Osteoblast (primary cell): Measurements from ENCODE around the gene PITPNM1. TPM values are rescaled to one million over a fixed set of nuclear protein-coding genes. Genes with fewer than 3 reads are reported as not detected.

Experiments
- DNase-seq: peaks from one replicate; pipeline ENCODE4 v3.0.0; 2011; ENCODE audit warnings: low spot score, mixed read lengths; ENCODE audit not compliant: insufficient read length; ENCODE audit errors: missing footprints
- H2AFZ ChIP-seq: 2 replicates; pipeline ENCODE4 v1.6.0; 2011; ENCODE audit warnings: mild to moderate bottlenecking, low read length
- H3K27ac ChIP-seq: 2 replicates; pipeline ENCODE4 v1.5.1; 2011; ENCODE audit warnings: mild to moderate bottlenecking, low read depth, low read length, moderate library complexity
- H3K27me3 ChIP-seq: 2 replicates; pipeline ENCODE4 v1.6.0; 2012; ENCODE audit warnings: mild to moderate bottlenecking, control low read depth, inconsistent platforms, low read length, moderate library complexity; ENCODE audit not compliant: insufficient read depth
- H3K36me3 ChIP-seq: 2 replicates; pipeline ENCODE4 v1.5.1; 2011; ENCODE audit warnings: mild to moderate bottlenecking, low read length, control low read depth, moderate library complexity; ENCODE audit not compliant: insufficient read depth
- H3K4me1 ChIP-seq: 2 replicates; pipeline ENCODE4 v1.5.1; 2011; ENCODE audit warnings: mild to moderate bottlenecking, low read length, control low read depth, moderate library complexity; ENCODE audit not compliant: insufficient read depth
- H3K4me2 ChIP-seq: 2 replicates; pipeline ENCODE4 v1.6.0; 2011; ENCODE audit warnings: mild to moderate bottlenecking, low read length; ENCODE audit not compliant: insufficient read depth
- H3K4me3 ChIP-seq: fragments of 200-600 bp; sonication (generic); 3 replicates; pipeline ENCODE4 v1.5.1; 2012; ENCODE audit warnings: mild to moderate bottlenecking, low read length, inconsistent platforms; ENCODE audit not compliant: insufficient read depth
- H3K79me2 ChIP-seq: 2 replicates; pipeline ENCODE4 v1.6.0; 2012; ENCODE audit warnings: mild to moderate bottlenecking, low read length, control low read depth, inconsistent platforms; ENCODE audit not compliant: insufficient read depth
- H3K9me3 ChIP-seq: 2 replicates; pipeline ENCODE4 v1.5.1; 2011; ENCODE audit warnings: low read depth, low read length, control low read depth
- H4K20me1 ChIP-seq: 2 replicates; pipeline ENCODE4 v1.6.0; 2012; ENCODE audit warnings: mild to moderate bottlenecking, low read length, control low read depth; ENCODE audit not compliant: insufficient read depth
- CTCF ChIP-seq: IDR thresholded peaks from 2 replicates; pipeline ENCODE4 v1.5.1; 2011; ENCODE audit warnings: mild to moderate bottlenecking, low read depth, low read length, moderate library complexity; ENCODE audit errors: extremely low read depth
- total RNA-seq: library from RNA; depleted of rRNA; stranded (reverse); fragments of >200 nt; gene quantifications from 2 replicates; pipeline ENCODE4 v1.2.3, GENCODE V29; 2012

Gene PITPNM1
- total RNA-seq, 1 donor: 14.1 TPM

GRCh38 chr11:67450796-67451657 lies 54.1 kb downstream of the PITPNM1 start:
- DNase-seq: peak; percentile 77
- no peaks in the 10 kb centered on the region for H4K20me1 ChIP-seq
- TF ChIP-seq CTCF: no peak
- H3K9me3 ChIP-seq: no peaks in the 10 kb centered on the region
- H3K36me3 ChIP-seq: no peaks in the 10 kb centered on the region
- H3K27me3 ChIP-seq: peaks cover 3% of the 10 kb centered on the region
- no peak overlapping the region for H2AFZ ChIP-seq
- no peak overlapping the region for H3K4me2 ChIP-seq
- H3K79me2 ChIP-seq: no peaks in the 10 kb centered on the region
- H3K4me1 ChIP-seq: no peaks in the 10 kb centered on the region
- H3K4me3 ChIP-seq: no peak overlapping the region
- H3K27ac ChIP-seq: no peak overlapping the region

GRCh38 chr11:67449116-67449844 lies 55.9 kb downstream of the PITPNM1 start:
- Histone ChIP-seq H4K20me1 (no peaks in the 10 kb centered on the region), H3K27ac (no peak overlapping the region), H3K9me3 (no peaks in the 10 kb centered on the region), H3K4me3 (no peak overlapping the region), H3K36me3 (no peaks in the 10 kb centered on the region), H2AFZ (no peak overlapping the region), H3K27me3 (peaks cover 3% of the 10 kb centered on the region), H3K79me2 (no peaks in the 10 kb centered on the region), H3K4me1 (no peaks in the 10 kb centered on the region), H3K4me2 (no peak overlapping the region)
- peak; percentile 89 for DNase-seq
- no peak for TF ChIP-seq CTCF

GRCh38 chr11:67448220-67448609 lies 56.9 kb downstream of the PITPNM1 start:
- peak; percentile 47 for DNase-seq
- Histone ChIP-seq H3K27me3 (peaks cover 3% of the 10 kb centered on the region), H3K4me2 (no peak overlapping the region), H3K36me3 (no peaks in the 10 kb centered on the region), H3K4me3 (no peak overlapping the region), H3K79me2 (no peaks in the 10 kb centered on the region), H3K9me3 (no peaks in the 10 kb centered on the region), H3K27ac (no peak overlapping the region), H2AFZ (no peak overlapping the region), H3K4me1 (no peaks in the 10 kb centered on the region), H4K20me1 (no peaks in the 10 kb centered on the region)
- no peak for TF ChIP-seq CTCF

- no peak for DNase-seq
- Histone ChIP-seq H3K9me3 (no peaks in the 10 kb centered on the region), H3K4me3 (no peak overlapping the region), H3K27me3 (peaks cover 3% of the 10 kb centered on the region), H3K4me2 (no peak overlapping the region), H3K27ac (no peak overlapping the region), H3K4me1 (peaks cover 7% of the 10 kb centered on the region), H3K79me2 (peaks cover 18% of the 10 kb centered on the region), H3K36me3 (peaks cover 6% of the 10 kb centered on the region), H2AFZ (no peak overlapping the region), H4K20me1 (peaks cover 6% of the 10 kb centered on the region)
- TF ChIP-seq CTCF: no peak
These were observed 59.6 kb downstream of the PITPNM1 start for GRCh38 chr11:67445515-67445914.
